Muscle layer of duodenum (tissue), 2 donors: Measurements from ENCODE around the gene SLC9A3.

Source experiments
- H3K27ac ChIP-seq: one replicate; pipeline ENCODE4 v1.7.0; 2013; ENCODE audit warnings: mild to moderate bottlenecking, low read length
- H3K27me3 ChIP-seq: one replicate; pipeline ENCODE4 v1.7.0; 2013; ENCODE audit warnings: low read depth, mild to moderate bottlenecking, control low read depth, low read length
- H3K36me3 ChIP-seq, 2 donors: one replicate each; pipeline ENCODE4 v1.7.0; 2013; ENCODE audit warnings: low read length in 2 of 2, control low read depth in 1 of 2, mild to moderate bottlenecking in 1 of 2; ENCODE audit not compliant: insufficient read depth in 2 of 2, control insufficient read depth in 1 of 2
- H3K4me1 ChIP-seq, 2 donors: one replicate each; pipeline ENCODE4 v1.7.0; 2013; ENCODE audit warnings: low read length in 2 of 2, mild to moderate bottlenecking in 2 of 2, control low read depth in 1 of 2, moderate library complexity in 1 of 2; ENCODE audit not compliant: insufficient read depth in 2 of 2, control insufficient read depth in 1 of 2
- H3K4me3 ChIP-seq, 2 donors: one replicate each; pipeline ENCODE4 v1.7.0; 2013; ENCODE audit warnings: low read length in 2 of 2, low read depth in 1 of 2, mild to moderate bottlenecking in 1 of 2
- H3K9me3 ChIP-seq, 2 donors: one replicate each; pipeline ENCODE4 v1.7.0; 2013; ENCODE audit warnings: low read length in 2 of 2, control low read depth in 1 of 2, mild to moderate bottlenecking in 1 of 2; ENCODE audit not compliant: control insufficient read depth in 1 of 2
- donor health status: healthy.

SLC9A3 gene

GRCh38 chr5:422323-423232 lies 101.7 kb downstream of the SLC9A3 start:
- no peaks in the 10 kb centered on the region for H3K4me1 ChIP-seq
- H3K4me3 ChIP-seq, result no peak overlapping the region
- H3K27me3 ChIP-seq, result no peaks in the 10 kb centered on the region
- H3K27ac ChIP-seq, result no peak overlapping the region
- H3K36me3 ChIP-seq, result no peaks in the 10 kb centered on the region
- no peaks in the 10 kb centered on the region for H3K9me3 ChIP-seq

DNA sequence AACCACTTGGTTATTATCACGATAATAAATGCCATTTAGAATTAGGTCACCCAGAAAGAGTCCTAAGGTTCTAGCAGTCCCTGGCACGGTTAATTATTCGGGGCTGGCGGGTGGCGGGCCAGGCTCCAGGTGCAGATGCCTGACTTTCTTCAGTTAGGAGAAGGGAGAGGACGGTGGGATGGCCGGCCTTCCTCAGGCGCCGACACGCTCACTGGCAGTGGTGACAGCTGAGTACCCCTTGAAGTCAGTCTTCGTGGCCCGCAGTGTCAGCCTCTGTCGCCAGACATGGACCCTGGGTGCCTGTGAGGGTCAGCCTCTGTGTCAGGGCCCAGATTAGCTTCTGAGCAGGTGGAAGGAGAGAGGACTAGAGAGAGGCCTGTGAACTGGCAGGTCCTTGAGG lies 102.3 kb downstream of the SLC9A3 start:
- no peaks in the 10 kb centered on the region for H3K9me3 ChIP-seq
- no peaks in the 10 kb centered on the region for H3K4me1 ChIP-seq
- H3K27ac ChIP-seq, result no peak overlapping the region
- H3K4me3 ChIP-seq, result no peak overlapping the region
- H3K27me3 ChIP-seq, result no peaks in the 10 kb centered on the region
- H3K36me3 ChIP-seq, result no peaks in the 10 kb centered on the region

DNA sequence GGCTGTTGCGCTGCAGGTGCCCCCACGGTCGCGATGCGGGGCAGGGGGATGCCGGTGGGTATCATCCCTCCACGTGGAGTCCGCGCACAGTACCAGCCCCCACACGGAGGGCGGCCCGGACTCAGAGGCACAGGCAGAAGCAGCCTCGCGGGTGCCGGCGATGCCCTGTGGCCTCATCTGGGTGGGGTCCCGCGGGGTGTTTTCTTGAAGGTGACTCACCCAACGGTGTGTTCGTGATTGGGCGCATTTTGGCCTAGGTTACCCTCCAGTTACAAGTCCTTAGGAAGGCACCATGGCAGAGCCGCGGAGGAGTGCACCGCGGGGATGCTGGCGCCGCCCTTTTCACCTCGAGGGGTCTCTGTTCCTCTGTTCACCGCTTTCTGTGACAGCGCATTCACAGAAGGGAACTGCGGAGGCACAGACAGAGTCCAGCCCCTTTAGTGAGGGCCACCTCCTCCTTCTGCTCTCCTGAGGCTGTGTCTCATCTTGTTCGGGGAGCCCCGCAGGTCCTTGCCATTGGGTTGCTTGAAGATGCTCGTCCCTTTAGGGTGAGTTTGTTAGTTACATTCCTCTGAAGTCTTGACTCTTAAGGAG lies 102.9 kb downstream of the SLC9A3 start:
- H3K4me3 ChIP-seq, result no peak overlapping the region
- no peaks in the 10 kb centered on the region for H3K27me3 ChIP-seq
- no peak overlapping the region for H3K27ac ChIP-seq

GRCh38 chr5:420632-421286 lies 103.5 kb downstream of the SLC9A3 start:
- Histone ChIP-seq H3K4me3 (no peak overlapping the region), H3K36me3 (no peaks in the 10 kb centered on the region), H3K4me1 (no peaks in the 10 kb centered on the region), H3K9me3 (no peaks in the 10 kb centered on the region), H3K27me3 (no peaks in the 10 kb centered on the region), H3K27ac (no peak overlapping the region)

More for the DNA sequence above, 102.9 kb downstream of the SLC9A3 start:
- Histone ChIP-seq H3K4me1 (no peaks in the 10 kb centered on the region), H3K36me3 (no peaks in the 10 kb centered on the region), H3K9me3 (no peaks in the 10 kb centered on the region)
